Measurements from ENCODE around the gene CYTH4. TPM values are rescaled to one million over a fixed set of nuclear protein-coding genes. Genes with fewer than 3 reads are reported as not detected.

CYTH4 gene
- total RNA-seq, 1 experiment from 2014 or later = 0.15 TPM

DNA sequence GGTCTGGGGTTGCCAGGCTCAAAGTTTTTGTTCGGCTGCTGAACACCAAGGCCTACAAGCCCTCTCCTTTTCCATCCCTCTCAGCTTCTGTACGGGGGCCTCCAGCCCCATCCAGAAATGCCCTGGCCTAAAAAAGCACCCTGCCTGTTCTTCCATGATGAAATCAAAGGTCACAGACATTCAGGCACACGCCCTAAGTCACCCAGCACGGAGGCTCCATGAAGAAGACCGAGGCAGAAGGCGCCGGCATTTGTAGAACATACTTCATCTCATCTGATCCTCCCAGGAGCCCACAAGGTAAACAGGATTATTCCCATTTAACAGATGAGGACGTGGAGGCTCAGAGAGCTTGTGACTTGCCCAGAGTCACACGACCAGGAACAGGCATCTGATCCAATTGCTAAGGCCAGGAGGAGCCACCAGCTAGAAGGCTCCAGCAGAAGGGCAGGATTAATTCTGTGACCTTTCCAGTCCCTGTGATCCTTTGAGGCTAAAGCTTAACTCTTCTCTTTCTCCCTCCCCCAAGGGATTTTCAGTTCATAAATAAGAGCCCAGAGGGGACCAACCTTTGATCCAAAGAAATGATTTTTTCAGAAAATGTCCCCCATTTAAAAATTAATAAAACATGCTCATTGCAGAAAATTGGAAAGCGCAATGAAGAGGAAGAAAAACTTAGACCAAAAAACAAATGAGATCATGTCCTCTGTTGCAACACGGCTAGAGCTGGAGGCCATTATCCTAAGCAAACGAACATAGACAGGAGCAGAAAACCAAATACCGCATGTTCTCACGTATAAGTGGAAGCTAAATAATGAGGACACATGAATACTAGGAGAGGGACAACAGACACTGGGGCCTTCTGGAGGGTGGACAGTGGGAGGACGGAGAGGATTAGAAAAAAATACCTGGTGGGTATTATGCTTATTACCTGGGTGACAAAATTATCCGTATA, 38.7 kb downstream of the CYTH4 start:
- H3K4me3 Mint-ChIP-seq = no peak overlapping the region
- no peak for ATAC-seq
- peaks cover 23% of the 10 kb centered on the region for H3K4me1 Mint-ChIP-seq
- POLR2A ChIA-PET = no interaction called here
- no peaks in the 10 kb centered on the region for H3K9me3 Mint-ChIP-seq
- DNase-seq (ENCODE audit: low spot score) = no peak
- no peaks in the 10 kb centered on the region for H3K36me3 Mint-ChIP-seq
- TF ChIP-seq, protein P1, sequence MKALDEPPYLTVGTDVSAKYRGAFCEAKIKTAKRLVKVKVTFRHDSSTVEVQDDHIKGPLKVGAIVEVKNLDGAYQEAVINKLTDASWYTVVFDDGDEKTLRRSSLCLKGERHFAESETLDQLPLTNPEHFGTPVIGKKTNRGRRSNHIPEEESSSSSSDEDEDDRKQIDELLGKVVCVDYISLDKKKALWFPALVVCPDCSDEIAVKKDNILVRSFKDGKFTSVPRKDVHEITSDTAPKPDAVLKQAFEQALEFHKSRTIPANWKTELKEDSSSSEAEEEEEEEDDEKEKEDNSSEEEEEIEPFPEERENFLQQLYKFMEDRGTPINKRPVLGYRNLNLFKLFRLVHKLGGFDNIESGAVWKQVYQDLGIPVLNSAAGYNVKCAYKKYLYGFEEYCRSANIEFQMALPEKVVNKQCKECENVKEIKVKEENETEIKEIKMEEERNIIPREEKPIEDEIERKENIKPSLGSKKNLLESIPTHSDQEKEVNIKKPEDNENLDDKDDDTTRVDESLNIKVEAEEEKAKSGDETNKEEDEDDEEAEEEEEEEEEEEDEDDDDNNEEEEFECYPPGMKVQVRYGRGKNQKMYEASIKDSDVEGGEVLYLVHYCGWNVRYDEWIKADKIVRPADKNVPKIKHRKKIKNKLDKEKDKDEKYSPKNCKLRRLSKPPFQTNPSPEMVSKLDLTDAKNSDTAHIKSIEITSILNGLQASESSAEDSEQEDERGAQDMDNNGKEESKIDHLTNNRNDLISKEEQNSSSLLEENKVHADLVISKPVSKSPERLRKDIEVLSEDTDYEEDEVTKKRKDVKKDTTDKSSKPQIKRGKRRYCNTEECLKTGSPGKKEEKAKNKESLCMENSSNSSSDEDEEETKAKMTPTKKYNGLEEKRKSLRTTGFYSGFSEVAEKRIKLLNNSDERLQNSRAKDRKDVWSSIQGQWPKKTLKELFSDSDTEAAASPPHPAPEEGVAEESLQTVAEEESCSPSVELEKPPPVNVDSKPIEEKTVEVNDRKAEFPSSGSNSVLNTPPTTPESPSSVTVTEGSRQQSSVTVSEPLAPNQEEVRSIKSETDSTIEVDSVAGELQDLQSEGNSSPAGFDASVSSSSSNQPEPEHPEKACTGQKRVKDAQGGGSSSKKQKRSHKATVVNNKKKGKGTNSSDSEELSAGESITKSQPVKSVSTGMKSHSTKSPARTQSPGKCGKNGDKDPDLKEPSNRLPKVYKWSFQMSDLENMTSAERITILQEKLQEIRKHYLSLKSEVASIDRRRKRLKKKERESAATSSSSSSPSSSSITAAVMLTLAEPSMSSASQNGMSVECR (CRISPR knock-in tag; IDR thresholded peaks at IDR 0.05; ENCODE audit: borderline replicate concordance) = no peak
- TF ChIP-seq, protein P2, sequence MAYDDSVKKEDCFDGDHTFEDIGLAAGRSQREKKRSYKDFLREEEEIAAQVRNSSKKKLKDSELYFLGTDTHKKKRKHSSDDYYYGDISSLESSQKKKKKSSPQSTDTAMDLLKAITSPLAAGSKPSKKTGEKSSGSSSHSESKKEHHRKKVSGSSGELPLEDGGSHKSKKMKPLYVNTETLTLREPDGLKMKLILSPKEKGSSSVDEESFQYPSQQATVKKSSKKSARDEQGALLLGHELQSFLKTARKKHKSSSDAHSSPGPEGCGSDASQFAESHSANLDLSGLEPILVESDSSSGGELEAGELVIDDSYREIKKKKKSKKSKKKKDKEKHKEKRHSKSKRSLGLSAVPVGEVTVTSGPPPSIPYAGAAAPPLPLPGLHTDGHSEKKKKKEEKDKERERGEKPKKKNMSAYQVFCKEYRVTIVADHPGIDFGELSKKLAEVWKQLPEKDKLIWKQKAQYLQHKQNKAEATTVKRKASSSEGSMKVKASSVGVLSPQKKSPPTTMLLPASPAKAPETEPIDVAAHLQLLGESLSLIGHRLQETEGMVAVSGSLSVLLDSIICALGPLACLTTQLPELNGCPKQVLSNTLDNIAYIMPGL (CRISPR knock-in tag; IDR thresholded peaks at IDR 0.05) = no peak
- TF ChIP-seq TCF7 (CRISPR knock-in tag; IDR thresholded peaks at IDR 0.05; ENCODE audit: low read depth) (no peak), NR3C1 (CRISPR knock-in tag; conservative IDR thresholded peaks at IDR 0.05; ENCODE audit: low read depth) (no peak), CREM (CRISPR knock-in tag; IDR thresholded peaks at IDR 0.05) (no peak), SP1 (CRISPR knock-in tag; conservative IDR thresholded peaks at IDR 0.05) (no peak), IRF2 (CRISPR knock-in tag; IDR thresholded peaks at IDR 0.05; ENCODE audit: borderline replicate concordance, low read depth) (no peak), ZNF232 (CRISPR knock-in tag; IDR thresholded peaks at IDR 0.05) (no peak), SOX15 (CRISPR knock-in tag; IDR thresholded peaks at IDR 0.05) (no peak), NFYB (CRISPR knock-in tag; conservative IDR thresholded peaks at IDR 0.05; ENCODE audit: low read depth) (no peak), TEAD4 (CRISPR knock-in tag; IDR thresholded peaks at IDR 0.05) (no peak), HMGA2 (CRISPR knock-in tag; IDR thresholded peaks at IDR 0.05) (no peak), ZNF416 (CRISPR knock-in tag; IDR thresholded peaks at IDR 0.05) (no peak)
- TF ChIP-seq, protein P3, sequence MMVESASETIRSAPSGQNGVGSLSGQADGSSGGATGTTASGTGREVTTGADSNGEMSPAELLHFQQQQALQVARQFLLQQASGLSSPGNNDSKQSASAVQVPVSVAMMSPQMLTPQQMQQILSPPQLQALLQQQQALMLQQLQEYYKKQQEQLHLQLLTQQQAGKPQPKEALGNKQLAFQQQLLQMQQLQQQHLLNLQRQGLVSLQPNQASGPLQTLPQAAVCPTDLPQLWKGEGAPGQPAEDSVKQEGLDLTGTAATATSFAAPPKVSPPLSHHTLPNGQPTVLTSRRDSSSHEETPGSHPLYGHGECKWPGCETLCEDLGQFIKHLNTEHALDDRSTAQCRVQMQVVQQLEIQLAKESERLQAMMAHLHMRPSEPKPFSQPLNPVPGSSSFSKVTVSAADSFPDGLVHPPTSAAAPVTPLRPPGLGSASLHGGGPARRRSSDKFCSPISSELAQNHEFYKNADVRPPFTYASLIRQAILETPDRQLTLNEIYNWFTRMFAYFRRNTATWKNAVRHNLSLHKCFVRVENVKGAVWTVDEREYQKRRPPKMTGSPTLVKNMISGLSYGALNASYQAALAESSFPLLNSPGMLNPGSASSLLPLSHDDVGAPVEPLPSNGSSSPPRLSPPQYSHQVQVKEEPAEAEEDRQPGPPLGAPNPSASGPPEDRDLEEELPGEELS (CRISPR knock-in tag; IDR thresholded peaks at IDR 0.05) = no peak
- TF ChIP-seq, protein P4, sequence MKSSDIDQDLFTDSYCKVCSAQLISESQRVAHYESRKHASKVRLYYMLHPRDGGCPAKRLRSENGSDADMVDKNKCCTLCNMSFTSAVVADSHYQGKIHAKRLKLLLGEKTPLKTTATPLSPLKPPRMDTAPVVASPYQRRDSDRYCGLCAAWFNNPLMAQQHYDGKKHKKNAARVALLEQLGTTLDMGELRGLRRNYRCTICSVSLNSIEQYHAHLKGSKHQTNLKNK (CRISPR knock-in tag; IDR thresholded peaks at IDR 0.05) = no peak
- TF ChIP-seq, protein P5, sequence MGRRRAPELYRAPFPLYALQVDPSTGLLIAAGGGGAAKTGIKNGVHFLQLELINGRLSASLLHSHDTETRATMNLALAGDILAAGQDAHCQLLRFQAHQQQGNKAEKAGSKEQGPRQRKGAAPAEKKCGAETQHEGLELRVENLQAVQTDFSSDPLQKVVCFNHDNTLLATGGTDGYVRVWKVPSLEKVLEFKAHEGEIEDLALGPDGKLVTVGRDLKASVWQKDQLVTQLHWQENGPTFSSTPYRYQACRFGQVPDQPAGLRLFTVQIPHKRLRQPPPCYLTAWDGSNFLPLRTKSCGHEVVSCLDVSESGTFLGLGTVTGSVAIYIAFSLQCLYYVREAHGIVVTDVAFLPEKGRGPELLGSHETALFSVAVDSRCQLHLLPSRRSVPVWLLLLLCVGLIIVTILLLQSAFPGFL (CRISPR knock-in tag; IDR thresholded peaks at IDR 0.05; ENCODE audit: borderline replicate concordance) = no peak
- TF ChIP-seq, protein P6, sequence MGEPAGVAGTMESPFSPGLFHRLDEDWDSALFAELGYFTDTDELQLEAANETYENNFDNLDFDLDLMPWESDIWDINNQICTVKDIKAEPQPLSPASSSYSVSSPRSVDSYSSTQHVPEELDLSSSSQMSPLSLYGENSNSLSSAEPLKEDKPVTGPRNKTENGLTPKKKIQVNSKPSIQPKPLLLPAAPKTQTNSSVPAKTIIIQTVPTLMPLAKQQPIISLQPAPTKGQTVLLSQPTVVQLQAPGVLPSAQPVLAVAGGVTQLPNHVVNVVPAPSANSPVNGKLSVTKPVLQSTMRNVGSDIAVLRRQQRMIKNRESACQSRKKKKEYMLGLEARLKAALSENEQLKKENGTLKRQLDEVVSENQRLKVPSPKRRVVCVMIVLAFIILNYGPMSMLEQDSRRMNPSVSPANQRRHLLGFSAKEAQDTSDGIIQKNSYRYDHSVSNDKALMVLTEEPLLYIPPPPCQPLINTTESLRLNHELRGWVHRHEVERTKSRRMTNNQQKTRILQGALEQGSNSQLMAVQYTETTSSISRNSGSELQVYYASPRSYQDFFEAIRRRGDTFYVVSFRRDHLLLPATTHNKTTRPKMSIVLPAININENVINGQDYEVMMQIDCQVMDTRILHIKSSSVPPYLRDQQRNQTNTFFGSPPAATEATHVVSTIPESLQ (CRISPR knock-in tag; IDR thresholded peaks at IDR 0.05) = no peak
- TF ChIP-seq, protein P7, sequence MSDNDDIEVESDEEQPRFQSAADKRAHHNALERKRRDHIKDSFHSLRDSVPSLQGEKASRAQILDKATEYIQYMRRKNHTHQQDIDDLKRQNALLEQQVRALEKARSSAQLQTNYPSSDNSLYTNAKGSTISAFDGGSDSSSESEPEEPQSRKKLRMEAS (CRISPR knock-in tag; IDR thresholded peaks at IDR 0.05) = no peak
- TF ChIP-seq, protein P8, sequence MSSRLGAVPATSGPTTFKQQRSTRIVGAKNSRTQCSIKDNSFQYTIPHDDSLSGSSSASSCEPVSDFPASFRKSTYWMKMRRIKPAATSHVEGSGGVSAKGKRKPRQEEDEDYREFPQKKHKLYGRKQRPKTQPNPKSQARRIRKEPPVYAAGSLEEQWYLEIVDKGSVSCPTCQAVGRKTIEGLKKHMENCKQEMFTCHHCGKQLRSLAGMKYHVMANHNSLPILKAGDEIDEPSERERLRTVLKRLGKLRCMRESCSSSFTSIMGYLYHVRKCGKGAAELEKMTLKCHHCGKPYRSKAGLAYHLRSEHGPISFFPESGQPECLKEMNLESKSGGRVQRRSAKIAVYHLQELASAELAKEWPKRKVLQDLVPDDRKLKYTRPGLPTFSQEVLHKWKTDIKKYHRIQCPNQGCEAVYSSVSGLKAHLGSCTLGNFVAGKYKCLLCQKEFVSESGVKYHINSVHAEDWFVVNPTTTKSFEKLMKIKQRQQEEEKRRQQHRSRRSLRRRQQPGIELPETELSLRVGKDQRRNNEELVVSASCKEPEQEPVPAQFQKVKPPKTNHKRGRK (CRISPR knock-in tag; IDR thresholded peaks at IDR 0.05; ENCODE audit: borderline replicate concordance) = no peak
- no peak overlapping the region for H3K27ac Mint-ChIP-seq
- peaks cover 29% of the 10 kb centered on the region for H3K27me3 Mint-ChIP-seq (ENCODE audit: low read depth)
- CTCF ChIA-PET = interaction anchor here (1.3 to 1.5 kb wide), 3 partner anchors 53 to 133 kb away, joined by 3 to 4 read pairs (median 3); no protein-coding TSS in a partner anchor
